Effector memory CD8-positive, alpha-beta T cell (primary cell): ENCODE results near the gene ASB13.

Experiments used
- ATAC-seq: fragments of 150-1000 bp; cut with Tn5 transposase; replicated peaks from 2 replicates; pipeline ENCODE4 v1.10.0; 2021; ENCODE audit warnings: mild to moderate bottlenecking, moderate library complexity
- DNase-seq, 3 experiments: peaks; one replicate each; pipeline ENCODE4 v3.0.0; 2021
- H3K27ac Mint-ChIP-seq, 2 donors: one replicate each; pipeline ENCODE4 v1.8.0; 2022; ENCODE audit warnings: mild to moderate bottlenecking in 2 of 2, mixed read lengths in 2 of 2, moderate library complexity in 2 of 2
- H3K27me3 Mint-ChIP-seq, 2 donors: one replicate each; pipeline ENCODE4 v1.8.0; 2022; ENCODE audit warnings: mixed read lengths in 2 of 2
- H3K36me3 Mint-ChIP-seq: one replicate; pipeline ENCODE4 v1.8.0; 2022; ENCODE audit warnings: mild to moderate bottlenecking, moderate library complexity, mixed read lengths; ENCODE audit not compliant: insufficient read depth
- H3K4me1 Mint-ChIP-seq, 2 donors: one replicate each; pipeline ENCODE4 v1.8.0; 2022; ENCODE audit warnings: low read depth in 2 of 2, mixed read lengths in 2 of 2
- H3K4me3 Mint-ChIP-seq, 2 donors: one replicate each; pipeline ENCODE4 v1.8.0; 2022; ENCODE audit warnings: mild to moderate bottlenecking in 2 of 2, mixed read lengths in 2 of 2, moderate library complexity in 2 of 2
- H3K9me3 Mint-ChIP-seq, 2 donors: one replicate each; pipeline ENCODE4 v1.8.0; 2022; ENCODE audit warnings: mixed read lengths in 2 of 2

ASB13 gene

GRCh38 chr10:5609952-5610616 is 56.3 kb downstream of the ASB13 start:
- Mint-ChIP-seq H3K4me1 (peaks cover 0 to 2% of the 10 kb centered on the region in 2 donors), H3K27me3 (peaks cover 13 to 36% of the 10 kb centered on the region in 2 donors), H3K27ac (no peak overlapping the region), H3K9me3 (no peaks in the 10 kb centered on the region), H3K36me3 (peaks cover 3% of the 10 kb centered on the region), H3K4me3 (no peak overlapping the region)
- no peak for DNase-seq
- ATAC-seq = no peak

GRCh38 chr10:5608608-5609220 is 57.7 kb downstream of the ASB13 start:
- H3K4me1 Mint-ChIP-seq = peaks cover 0 to 2% of the 10 kb centered on the region in 2 donors
- H3K27ac Mint-ChIP-seq = no peak overlapping the region
- peaks cover 3% of the 10 kb centered on the region for H3K36me3 Mint-ChIP-seq
- ATAC-seq = no peak
- no peaks in the 10 kb centered on the region for H3K9me3 Mint-ChIP-seq
- no peak overlapping the region for H3K4me3 Mint-ChIP-seq
- peaks cover 13 to 36% of the 10 kb centered on the region in 2 donors for H3K27me3 Mint-ChIP-seq
- DNase-seq = no peak

GRCh38 chr10:5607594-5607993 is 58.8 kb downstream of the ASB13 start:
- H3K4me1 Mint-ChIP-seq = peaks cover 0 to 2% of the 10 kb centered on the region in 2 donors
- H3K27me3 Mint-ChIP-seq = peaks cover 13 to 36% of the 10 kb centered on the region in 2 donors
- DNase-seq = no peak
- H3K4me3 Mint-ChIP-seq = no peak overlapping the region
- no peak overlapping the region for H3K27ac Mint-ChIP-seq
- H3K9me3 Mint-ChIP-seq = no peaks in the 10 kb centered on the region
- peaks cover 3% of the 10 kb centered on the region for H3K36me3 Mint-ChIP-seq
- ATAC-seq = no peak

GRCh38 chr10:5606864-5607263 is 59.5 kb downstream of the ASB13 start:
- Mint-ChIP-seq H3K36me3 (peaks cover 3% of the 10 kb centered on the region), H3K27me3 (peaks cover 13 to 36% of the 10 kb centered on the region in 2 donors), H3K9me3 (no peaks in the 10 kb centered on the region), H3K4me3 (no peak overlapping the region), H3K4me1 (peaks cover 0 to 2% of the 10 kb centered on the region in 2 donors), H3K27ac (no peak overlapping the region)
- DNase-seq = no peak
- ATAC-seq = no peak

GRCh38 chr10:5606321-5606720 is 60.1 kb downstream of the ASB13 start:
- Mint-ChIP-seq H3K27ac (no peak overlapping the region), H3K4me3 (no peak overlapping the region), H3K4me1 (peaks cover 0 to 2% of the 10 kb centered on the region in 2 donors), H3K36me3 (peaks cover 3% of the 10 kb centered on the region), H3K27me3 (peaks cover 13 to 36% of the 10 kb centered on the region in 2 donors), H3K9me3 (no peaks in the 10 kb centered on the region)
- ATAC-seq (no peak), DNase-seq (no peak)

GRCh38 chr10:5604961-5605360 is 61.4 kb downstream of the ASB13 start:
- Mint-ChIP-seq H3K4me1 (peaks cover 0 to 1% of the 10 kb centered on the region in 2 donors), H3K27me3 (peaks cover 13 to 34% of the 10 kb centered on the region in 2 donors), H3K36me3 (peaks cover 3% of the 10 kb centered on the region), H3K9me3 (no peaks in the 10 kb centered on the region), H3K27ac (no peak overlapping the region), H3K4me3 (no peak overlapping the region)
- DNase-seq = no peak
- no peak for ATAC-seq

GRCh38 chr10:5604236-5604925 is 62.0 kb downstream of the ASB13 start:
- H3K27ac Mint-ChIP-seq = no peak overlapping the region

GRCh38 chr10:5603848-5604170 is 62.6 kb downstream of the ASB13 start:
- no peak for ATAC-seq
- no peaks in the 10 kb centered on the region for H3K36me3 Mint-ChIP-seq
- no peak overlapping the region for H3K27ac Mint-ChIP-seq
- peaks cover 13 to 27% of the 10 kb centered on the region in 2 donors for H3K27me3 Mint-ChIP-seq
- DNase-seq = no peak
- no peak overlapping the region for H3K4me3 Mint-ChIP-seq
- H3K9me3 Mint-ChIP-seq = no peaks in the 10 kb centered on the region
- H3K4me1 Mint-ChIP-seq = no peaks in the 10 kb centered on the region

More at GRCh38 chr10:5604236-5604925, 62.0 kb downstream of the ASB13 start:
- ATAC-seq = no peak
- Mint-ChIP-seq H3K4me1 (no peaks in the 10 kb centered on the region), H3K9me3 (no peaks in the 10 kb centered on the region), H3K4me3 (no peak overlapping the region), H3K36me3 (no peaks in the 10 kb centered on the region), H3K27me3 (peaks cover 13 to 28% of the 10 kb centered on the region in 2 donors)
- no peak for DNase-seq

- Mint-ChIP-seq H3K4me1 (no peaks in the 10 kb centered on the region), H3K27ac (no peak overlapping the region)
- ATAC-seq = no peak
These were observed 63.1 kb downstream of the ASB13 start for GRCh38 chr10:5603091-5603847.

GRCh38 chr10:5601826-5602495 is 64.4 kb downstream of the ASB13 start:
- Mint-ChIP-seq H3K36me3 (no peaks in the 10 kb centered on the region), H3K9me3 (no peaks in the 10 kb centered on the region), H3K4me1 (no peaks in the 10 kb centered on the region), H3K27me3 (peaks cover 9 to 11% of the 10 kb centered on the region in 2 donors), H3K4me3 (no peak overlapping the region), H3K27ac (no peak overlapping the region)
- ATAC-seq (no peak), DNase-seq (no peak)

More at GRCh38 chr10:5603091-5603847, 63.1 kb downstream of the ASB13 start:
- Mint-ChIP-seq H3K27me3 (peaks cover 13 to 21% of the 10 kb centered on the region in 2 donors), H3K9me3 (no peaks in the 10 kb centered on the region), H3K4me3 (no peak overlapping the region), H3K36me3 (no peaks in the 10 kb centered on the region)
- no peak for DNase-seq

- peaks cover 1 to 11% of the 10 kb centered on the region in 2 donors for H3K27me3 Mint-ChIP-seq
- no peaks in the 10 kb centered on the region for H3K36me3 Mint-ChIP-seq
- H3K4me1 Mint-ChIP-seq = no peaks in the 10 kb centered on the region
- H3K9me3 Mint-ChIP-seq = no peaks in the 10 kb centered on the region
- H3K4me3 Mint-ChIP-seq = no peak overlapping the region
- H3K27ac Mint-ChIP-seq = no peak overlapping the region
- no peak for ATAC-seq
- no peak for DNase-seq
These were observed 65.5 kb downstream of the ASB13 start for GRCh38 chr10:5600908-5601307.

- Mint-ChIP-seq H3K27ac (no peak overlapping the region), H3K27me3 (peaks cover 0 to 12% of the 10 kb centered on the region in 2 donors), H3K4me3 (no peak overlapping the region), H3K4me1 (no peaks in the 10 kb centered on the region), H3K9me3 (no peaks in the 10 kb centered on the region), H3K36me3 (no peaks in the 10 kb centered on the region)
- ATAC-seq (no peak), DNase-seq (no peak)
These were observed 66.5 kb downstream of the ASB13 start for GRCh38 chr10:5599613-5600520.
